ENCODE data around the gene WDR88. TPM values are rescaled to one million over a fixed set of nuclear protein-coding genes. Genes with fewer than 3 reads are reported as not detected.

Gene WDR88
- total and polyA plus RNA-seq, 2 of the 8 experiments (the other 6 are each of a cell fraction or from before 2014, with no cell fraction given) = not detected

DNA sequence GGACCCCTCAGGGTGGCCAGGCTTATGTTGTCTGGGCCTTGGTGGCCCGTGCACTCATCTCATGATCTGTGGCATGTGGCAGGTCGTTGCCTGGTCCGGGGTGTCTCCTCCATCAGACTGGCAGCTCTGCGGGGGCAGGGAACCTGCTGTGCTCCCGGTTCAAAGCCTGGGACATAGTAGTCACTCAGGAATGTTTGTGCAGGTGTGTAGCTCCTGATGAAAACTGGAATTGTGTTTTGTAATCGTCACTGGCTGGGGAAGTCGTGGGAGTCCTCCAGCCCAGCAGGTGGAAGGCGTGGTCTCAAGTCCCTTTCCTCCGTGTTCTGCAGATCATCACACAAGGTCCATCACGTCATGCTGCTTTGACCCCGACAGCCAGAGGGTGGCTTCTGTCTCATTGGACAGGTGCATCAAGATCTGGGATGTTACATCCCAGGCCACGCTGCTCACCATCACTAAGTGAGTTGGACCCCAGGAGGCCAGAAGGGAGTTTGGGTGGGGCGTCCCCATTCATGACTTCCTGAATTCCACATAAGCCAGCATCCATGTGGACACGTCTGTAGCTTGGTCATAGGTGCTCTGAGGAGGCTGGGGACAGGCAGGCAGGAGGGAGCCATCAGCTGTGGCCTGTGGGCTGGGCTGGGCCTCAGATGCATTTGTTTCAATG, 19.1 kb downstream of the WDR88 start:
- Histone ChIP-seq H2AK5ac (ENCODE audit: low read depth, low read length) (no peak overlapping the region), H2AFZ (ENCODE audit: low read length) (no peak overlapping the region), H3K23me2 (ENCODE audit: low read depth, low read length) (no peaks in the 10 kb centered on the region; the same call in 1 of the 2 replicates), H3K4me3 (ENCODE audit: extremely low read depth in 1 of 4, insufficient read depth in 2 of 4, low read depth in 3 of 4, low read length in 4 of 4) (no peak overlapping the region), H4K5ac (ENCODE audit: insufficient read length, low read depth, low read length) (no peak overlapping the region), H2BK5ac (ENCODE audit: low read depth, low read length) (no peak overlapping the region), H2BK120ac (replicated peaks; ENCODE audit: low read depth, low read length) (no peak overlapping the region), H3K4me2 (ENCODE audit: insufficient read depth in 1 of 2, low read depth in 2 of 2, low read length in 2 of 2) (no peak overlapping the region), H3K36me3 (ENCODE audit: control insufficient read depth in 2 of 4, insufficient read depth in 4 of 4, low read length in 3 of 4) (no peaks in the 10 kb centered on the region), H2BK20ac (ENCODE audit: low read length) (no peak overlapping the region), H4K91ac (replicated peaks; ENCODE audit: insufficient read length, low read length) (no peak overlapping the region), H3K27ac (ENCODE audit: low read depth, low read length) (no peak overlapping the region), H4K20me1 (replicated peaks in 1 of 2; ENCODE audit: control insufficient read depth in 1 of 2, insufficient read depth in 2 of 2, low read length in 2 of 2) (no peaks in the 10 kb centered on the region), H4K8ac (ENCODE audit: extremely low read depth, insufficient read depth, low read length) (no peak overlapping the region), H3K9me3 (ENCODE audit: insufficient read depth in 2 of 2, low read depth in 1 of 2, low read length in 1 of 2) (no peaks in the 10 kb centered on the region), H3K23ac (ENCODE audit: insufficient read length) (no peak overlapping the region), H3K4ac (replicated peaks; ENCODE audit: insufficient read length, low read depth, low read length) (no peak overlapping the region), H3K27me3 (replicated peaks in 1 of 4; ENCODE audit: control insufficient read depth in 3 of 4, extremely low read depth in 1 of 4, insufficient read depth in 3 of 4, low read length in 3 of 4) (no peaks in the 10 kb centered on the region), H2BK12ac (ENCODE audit: low read depth, low read length) (0 out of 2 replicates have a peak overlapping the region, but pooled peaks have one; percentile 9), H3K79me2 (ENCODE audit: control insufficient read depth in 1 of 2, insufficient read depth in 2 of 2, low read length in 2 of 2) (no peaks in the 10 kb centered on the region), H3K9ac (replicated peaks in 1 of 4; ENCODE audit: extremely low read depth in 1 of 4, low read depth in 3 of 4, low read length in 3 of 4) (no peak overlapping the region), H2BK15ac (ENCODE audit: low read length) (no peak overlapping the region), H3K14ac (ENCODE audit: insufficient read length) (no peak overlapping the region), H3K79me1 (ENCODE audit: low read depth, low read length) (no peaks in the 10 kb centered on the region), H3K56ac (replicated peaks; ENCODE audit: insufficient read length, low read depth, low read length) (no peak overlapping the region), H3K4me1 (replicated peaks in 1 of 4; ENCODE audit: control insufficient read depth in 3 of 4, insufficient read depth in 4 of 4, low read length in 3 of 4) (no peaks in the 10 kb centered on the region), H3K18ac (ENCODE audit: extremely low read depth, low read length) (no peak overlapping the region)
- no peak for FAIRE-seq
- WGBS, 2 experiments (ENCODE audit: extremely low coverage in 1 of 2, insufficient coverage in 1 of 2, insufficient read length in 1 of 2, insufficient replicate concordance in 2 of 2, low coverage in 1 of 2, low lambda C conversion rate in 2 of 2, missing lambda C conversion rate in 1 of 2) = 87% methylated on average over 14 of the region's 14 CpGs; no CpG with 5 or more reads in 1 of the 2 experiments
- no peak for DNase-seq (ENCODE audit: low read depth in 1 of 2, low spot score in 2 of 2)
- CTCF ChIA-PET (ENCODE audit: partially characterized antibody) = interaction anchor here (1.0 to 3.0 kb wide), 4 partner anchors 11 to 33 kb away, joined by 3 to 14 read pairs (median 7); no protein-coding TSS in a partner anchor
- POLR2A ChIA-PET (ENCODE audit: partially characterized antibody) = no interaction called here
- TF ChIP-seq EP300 (IDR thresholded peaks at IDR 0.05; ENCODE audit: borderline replicate concordance in 1 of 2, low read depth in 2 of 2, low read length in 2 of 2) = no peak
- no peak for TF ChIP-seq NANOG (IDR thresholded peaks at IDR 0.05; ENCODE audit: insufficient read depth, low read depth, low read length, poor library complexity, severe bottlenecking)
- TF ChIP-seq RXRA (IDR thresholded peaks at IDR 0.05; ENCODE audit: insufficient read depth, low read depth, low read length) = no peak
- TF ChIP-seq SIN3A (conservative IDR thresholded peaks at IDR 0.05 in 1 of 2, IDR thresholded peaks at IDR 0.05 in 1 of 2; ENCODE audit: low read depth in 1 of 2, low read length in 2 of 2) = no peak
- TF ChIP-seq POLR2A (IDR thresholded peaks at IDR 0.05; ENCODE audit: control extremely low read depth in 1 of 2, low read depth in 2 of 2, low read length in 2 of 2) = no peak
- TF ChIP-seq TAF7 (optimal IDR thresholded peaks at IDR 0.05; ENCODE audit: borderline replicate concordance, low read depth, low read length) = no peak
- TF ChIP-seq BACH1 (IDR thresholded peaks at IDR 0.05; ENCODE audit: low read length) = no peak
- TF ChIP-seq SIX5 (IDR thresholded peaks at IDR 0.05; ENCODE audit: low read depth, low read length) = no peak

Data from H1 (cell line).